Measurements from ENCODE around the gene ENDOV. TPM values are rescaled to one million over a fixed set of nuclear protein-coding genes. Genes with fewer than 3 reads are reported as not detected.

Gene ENDOV
- total RNA-seq, 4 donors from 2014 or later = 2.0 to 17.5 (median 9.9) TPM

- TF ChIP-seq, protein P1, sequence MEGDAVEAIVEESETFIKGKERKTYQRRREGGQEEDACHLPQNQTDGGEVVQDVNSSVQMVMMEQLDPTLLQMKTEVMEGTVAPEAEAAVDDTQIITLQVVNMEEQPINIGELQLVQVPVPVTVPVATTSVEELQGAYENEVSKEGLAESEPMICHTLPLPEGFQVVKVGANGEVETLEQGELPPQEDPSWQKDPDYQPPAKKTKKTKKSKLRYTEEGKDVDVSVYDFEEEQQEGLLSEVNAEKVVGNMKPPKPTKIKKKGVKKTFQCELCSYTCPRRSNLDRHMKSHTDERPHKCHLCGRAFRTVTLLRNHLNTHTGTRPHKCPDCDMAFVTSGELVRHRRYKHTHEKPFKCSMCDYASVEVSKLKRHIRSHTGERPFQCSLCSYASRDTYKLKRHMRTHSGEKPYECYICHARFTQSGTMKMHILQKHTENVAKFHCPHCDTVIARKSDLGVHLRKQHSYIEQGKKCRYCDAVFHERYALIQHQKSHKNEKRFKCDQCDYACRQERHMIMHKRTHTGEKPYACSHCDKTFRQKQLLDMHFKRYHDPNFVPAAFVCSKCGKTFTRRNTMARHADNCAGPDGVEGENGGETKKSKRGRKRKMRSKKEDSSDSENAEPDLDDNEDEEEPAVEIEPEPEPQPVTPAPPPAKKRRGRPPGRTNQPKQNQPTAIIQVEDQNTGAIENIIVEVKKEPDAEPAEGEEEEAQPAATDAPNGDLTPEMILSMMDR (IDR thresholded peaks at IDR 0.05; ENCODE audit: low read depth) = no peak
These were observed 6.6 kb downstream of the ENDOV start for GRCh38 chr17:80421381-80422090.

DNA sequence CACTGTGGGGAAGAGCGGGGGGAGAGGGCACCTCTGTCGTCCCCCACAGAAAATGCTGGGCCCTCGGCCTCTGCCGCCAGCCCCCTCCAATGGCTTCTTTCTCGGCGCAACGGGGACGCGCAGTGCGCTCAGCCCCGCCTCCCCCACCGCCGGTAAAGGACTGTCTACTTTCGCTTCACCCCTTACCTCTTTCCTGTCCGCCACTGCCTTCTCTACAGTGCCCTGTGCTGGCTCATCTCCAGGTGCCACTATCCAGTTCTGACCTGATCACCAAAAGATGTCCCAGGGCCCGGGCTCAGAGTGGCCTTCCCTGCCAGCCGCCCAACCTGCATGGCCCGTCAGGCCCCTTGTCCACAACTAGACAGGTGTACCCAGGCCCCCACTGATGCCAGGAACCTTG lies 7.3 kb downstream of the ENDOV start:
- TF ChIP-seq, protein P1 (IDR thresholded peaks at IDR 0.05; ENCODE audit: low read depth) = no peak

- TF ChIP-seq, protein P1 (IDR thresholded peaks at IDR 0.05; ENCODE audit: low read depth) = no peak
These were observed 8.0 kb downstream of the ENDOV start for GRCh38 chr17:80422981-80423380.

DNA sequence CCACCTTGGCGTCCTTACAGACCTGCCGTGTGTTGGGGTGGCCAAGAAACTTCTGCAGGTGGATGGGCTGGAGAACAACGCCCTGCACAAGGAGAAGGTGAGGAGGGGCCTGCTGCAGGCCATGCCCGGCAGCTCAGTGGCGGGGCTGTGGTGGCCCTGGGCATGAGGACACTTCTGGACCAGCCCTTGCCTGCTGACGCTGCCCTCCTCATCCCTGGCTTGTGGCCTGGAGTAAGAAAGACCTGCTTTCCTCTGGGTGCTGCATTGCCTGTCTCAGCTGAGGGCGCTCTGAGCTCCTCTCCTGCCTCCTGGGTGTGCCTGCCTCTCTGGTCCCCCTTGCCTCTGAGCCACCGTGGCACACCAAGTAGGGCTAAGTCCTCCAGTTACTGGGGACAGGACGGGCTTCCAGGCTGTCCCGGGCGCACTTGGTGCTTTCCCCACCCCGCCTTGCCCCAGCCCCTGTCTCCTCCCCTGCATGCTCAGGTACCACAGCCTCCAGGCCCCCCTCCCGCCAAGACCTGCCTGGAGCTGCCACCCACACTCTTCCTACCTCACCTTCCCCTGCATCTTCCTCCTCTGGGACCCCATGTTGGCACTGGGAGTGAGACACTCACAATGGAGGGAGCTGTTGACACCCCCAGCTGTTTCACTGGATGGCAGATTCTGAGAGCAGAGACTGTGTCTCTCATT lies 8.7 kb downstream of the ENDOV start:
- TF ChIP-seq, protein P1 (IDR thresholded peaks at IDR 0.05; ENCODE audit: low read depth) = no peak

DNA sequence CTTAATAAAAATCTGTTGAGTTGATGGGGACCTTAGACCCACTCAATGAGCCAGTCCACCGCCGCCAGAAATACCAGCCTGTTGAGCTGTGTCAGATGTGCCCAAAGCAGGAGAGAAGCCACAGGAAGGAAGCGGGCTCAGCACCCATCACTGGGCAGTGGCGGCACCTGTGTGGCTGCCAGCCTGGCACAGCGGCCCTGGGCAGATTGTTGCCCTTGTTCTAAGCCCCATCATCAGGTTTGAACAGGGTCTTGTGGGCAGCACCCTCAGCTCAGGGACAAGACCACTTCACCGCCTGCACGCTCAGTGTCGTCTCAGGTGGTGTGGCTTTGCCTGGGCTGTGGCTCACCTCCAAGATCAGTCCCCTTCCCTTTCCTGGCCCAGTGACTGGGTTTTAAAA lies 9.3 kb downstream of the ENDOV start:
- TF ChIP-seq, protein P1 (IDR thresholded peaks at IDR 0.05; ENCODE audit: low read depth) = no peak

DNA sequence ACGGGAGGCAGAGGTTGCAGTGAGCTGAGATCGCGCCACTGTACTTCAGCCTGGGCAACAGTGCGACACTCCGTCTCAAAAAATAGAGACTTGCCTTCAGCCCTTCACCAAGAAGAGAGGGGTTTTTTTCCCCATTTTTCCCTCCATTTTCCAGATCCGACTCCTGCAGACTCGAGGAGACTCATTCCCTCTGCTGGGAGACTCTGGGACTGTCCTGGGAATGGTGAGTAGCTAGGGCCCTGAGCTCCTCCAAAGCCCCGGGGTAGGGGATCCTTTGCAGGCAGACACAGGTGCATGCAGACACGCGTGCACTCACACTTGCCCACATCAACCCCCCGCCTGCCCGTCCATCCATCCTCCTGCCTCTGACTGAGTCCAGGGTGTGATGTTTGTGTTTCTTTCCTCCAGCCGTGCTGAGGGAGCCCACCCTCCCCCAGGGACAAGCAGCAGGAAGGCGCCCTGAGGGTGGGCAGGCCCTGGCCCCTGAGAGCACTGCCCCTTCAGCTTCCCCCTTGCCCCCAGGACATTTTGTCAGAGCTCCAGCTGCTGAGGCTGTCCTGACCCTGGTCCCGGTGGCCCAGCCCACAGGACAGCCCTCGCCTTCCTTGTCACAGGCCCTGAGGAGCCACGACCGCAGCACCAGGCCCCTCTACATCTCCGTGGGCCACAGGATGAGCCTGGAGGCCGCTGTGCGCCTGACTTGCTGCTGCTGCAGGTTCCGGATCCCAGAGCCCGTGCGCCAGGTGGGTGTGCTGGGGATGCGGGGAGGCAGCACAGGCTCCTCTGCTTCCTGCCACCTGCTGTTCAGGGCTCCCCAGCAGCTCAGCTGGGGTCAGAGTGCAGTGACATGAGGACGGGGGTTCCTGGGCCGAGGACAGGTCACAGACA lies 10.2 kb downstream of the ENDOV start:
- TF ChIP-seq, protein P1 (IDR thresholded peaks at IDR 0.05; ENCODE audit: low read depth) = no peak
